OCI-LY3 (cell line): ENCODE data around the gene NCOA3.

ENCODE experiments used
- H2AFZ ChIP-seq: fragments of 200-600, 300-600 bp; shearing (Covaris generic); 2 replicates; pipeline ENCODE4 v1.6.0; 2014; ENCODE audit warnings: antibody characterized with exemption, low read depth, low read length
- H3K27ac ChIP-seq: fragments of 200-600, 300-600 bp; sonication (generic); 2 replicates; pipeline ENCODE4 v1.5.1; 2014; ENCODE audit warnings: mild to moderate bottlenecking, low read length, moderate library complexity, mixed read lengths
- H3K27me3 ChIP-seq: fragments of 200-600, 300-600 bp; sonication (generic); 2 replicates; pipeline ENCODE4 v1.6.1; 2014; ENCODE audit warnings: low read depth, low read length, mixed read lengths
- H3K36me3 ChIP-seq: fragments of 200-600, 300-600 bp; sonication (generic); replicated peaks from 2 replicates; pipeline ENCODE3; 2014; ENCODE audit warnings: low read depth, low read length, mixed read lengths
- H3K4me1 ChIP-seq: fragments of 300-600, 200-600 bp; sonication (generic); 2 replicates; pipeline ENCODE4 v1.6.1; 2014; ENCODE audit warnings: low read length, mixed read lengths
- H3K4me2 ChIP-seq: fragments of 200-600, 300-600 bp; sonication (generic); 2 replicates; pipeline ENCODE4 v1.6.1; 2014; ENCODE audit warnings: low read length, mixed read lengths
- H3K4me3 ChIP-seq: fragments of 300-600, 200-600 bp; sonication (generic); 2 replicates; pipeline ENCODE4 v1.5.1; 2014; ENCODE audit warnings: antibody characterized with exemption, mild to moderate bottlenecking, low read length, moderate library complexity
- H3K79me2 ChIP-seq: fragments of 300-600, 200-600 bp; shearing (Covaris generic); 2 replicates; pipeline ENCODE4 v1.6.1; 2014; ENCODE audit warnings: mild to moderate bottlenecking, low read length, mixed read lengths
- H3K9ac ChIP-seq: fragments of 300-600, 200-600 bp; shearing (Covaris generic); 2 replicates; pipeline ENCODE4 v1.6.0; 2014; ENCODE audit warnings: mild to moderate bottlenecking, low read length, moderate library complexity
- H3K9me3 ChIP-seq: fragments of 200-600, 300-600 bp; shearing (Covaris generic); 2 replicates; pipeline ENCODE4 v1.6.1; 2014; ENCODE audit warnings: low read length, mixed read lengths; ENCODE audit not compliant: insufficient read depth
- H4K20me1 ChIP-seq: fragments of 200-600, 300-600 bp; sonication (generic); 2 replicates; pipeline ENCODE4 v1.6.1; 2016; ENCODE audit warnings: low read length, mixed read lengths; ENCODE audit not compliant: insufficient read depth
- CTCF ChIP-seq: fragments of 200-600, 300-600 bp; sonication (generic); IDR thresholded peaks from 2 replicates; pipeline ENCODE4 v1.5.1; 2014; ENCODE audit warnings: antibody characterized with exemption, low read length, low read depth
- EZH2phosphoT487 ChIP-seq: fragments of 200-600 bp; shearing (Covaris generic); IDR thresholded peaks from 2 replicates; pipeline ENCODE4 v1.6.1; 2018; ENCODE audit warnings: antibody characterized with exemption, mixed run types, low read depth

The NCOA3 gene

GRCh38 chr20:47700327-47700726, 198.6 kb downstream of the NCOA3 start:
- H3K36me3 ChIP-seq, result no peaks in the 10 kb centered on the region

GRCh38 chr20:47701612-47702011, 199.9 kb downstream of the NCOA3 start:
- Histone ChIP-seq H3K27ac (no peak overlapping the region), H2AFZ (no peak overlapping the region), H3K4me2 (no peak overlapping the region), H3K4me1 (peaks cover 8% of the 10 kb centered on the region), H3K4me3 (no peak overlapping the region), H3K27me3 (peaks cover 34% of the 10 kb centered on the region), H3K36me3 (no peaks in the 10 kb centered on the region), H4K20me1 (no peaks in the 10 kb centered on the region), H3K9me3 (no peaks in the 10 kb centered on the region), H3K9ac (no peak overlapping the region), H3K79me2 (no peaks in the 10 kb centered on the region)
- TF ChIP-seq EZH2phosphoT487 (no peak), CTCF (no peak)

More at GRCh38 chr20:47700327-47700726, 198.6 kb downstream of the NCOA3 start:
- H3K79me2 ChIP-seq, result no peaks in the 10 kb centered on the region
- no peak overlapping the region for H3K4me2 ChIP-seq
- no peak overlapping the region for H3K9ac ChIP-seq
- peaks cover 24% of the 10 kb centered on the region for H3K27me3 ChIP-seq
- H2AFZ ChIP-seq, result no peak overlapping the region
- H3K4me3 ChIP-seq, result no peak overlapping the region
- peaks cover 11% of the 10 kb centered on the region for H3K4me1 ChIP-seq
- H4K20me1 ChIP-seq, result no peaks in the 10 kb centered on the region
- TF ChIP-seq EZH2phosphoT487 (no peak), CTCF (no peak)
- no peaks in the 10 kb centered on the region for H3K9me3 ChIP-seq
- no peak overlapping the region for H3K27ac ChIP-seq

GRCh38 chr20:47703748-47704147, 202.1 kb downstream of the NCOA3 start:
- no peaks in the 10 kb centered on the region for H3K36me3 ChIP-seq

More at GRCh38 chr20:47703748-47704147, 202.1 kb downstream of the NCOA3 start:
- Histone ChIP-seq H3K27me3 (peaks cover 45% of the 10 kb centered on the region), H3K9ac (no peak overlapping the region), H3K4me2 (no peak overlapping the region), H2AFZ (no peak overlapping the region), H3K4me3 (no peak overlapping the region), H4K20me1 (peaks cover 6% of the 10 kb centered on the region; the same call in 1 of the 2 replicates), H3K9me3 (no peaks in the 10 kb centered on the region), H3K4me1 (peaks cover 24% of the 10 kb centered on the region), H3K79me2 (no peaks in the 10 kb centered on the region), H3K27ac (no peak overlapping the region)
- TF ChIP-seq CTCF (no peak), EZH2phosphoT487 (no peak)
